Keratinocyte (primary cell): ENCODE measurements around the gene KCND2. TPM values are rescaled to one million over a fixed set of nuclear protein-coding genes. Genes with fewer than 3 reads are reported as not detected.

Experiments
- DNase-seq: peaks from one replicate; pipeline ENCODE4 v3.0.0-alpha.2; 2011; ENCODE audit warnings: low read depth, missing footprints, low spot score
- FAIRE-seq: peaks from 2 replicates; lab custom pipeline; 2011; peaks lifted over from hg19 to GRCh38; lab: Jason Lieb, UNC
- H2AFZ ChIP-seq: 2 replicates; pipeline ENCODE4 v1.6.0; 2012; ENCODE audit warnings: low read length, control low read depth, inconsistent platforms; ENCODE audit not compliant: control insufficient read depth
- H3K27ac ChIP-seq: 2 replicates; pipeline ENCODE4 v1.5.1; 2011; ENCODE audit warnings: low read length; ENCODE audit not compliant: control insufficient read depth, insufficient read depth
- H3K27me3 ChIP-seq: 3 replicates; pipeline ENCODE4 v1.6.0; 2011; ENCODE audit warnings: low read length; ENCODE audit not compliant: control insufficient read depth, insufficient read depth; ENCODE audit errors: extremely low read depth
- H3K36me3 ChIP-seq, 2 experiments: 2 replicates in 1 of 2; 3 replicates in 1 of 2; pipeline ENCODE4 v1.5.1; 2011; ENCODE audit warnings: low read length in 2 of 2, mild to moderate bottlenecking in 1 of 2; ENCODE audit not compliant: control insufficient read depth in 2 of 2, insufficient read depth in 2 of 2; ENCODE audit errors: extremely low read depth in 1 of 2
- H3K4me1 ChIP-seq: 3 replicates; pipeline ENCODE4 v1.5.1; 2011; ENCODE audit warnings: low read length; ENCODE audit not compliant: control insufficient read depth, insufficient read depth; ENCODE audit errors: extremely low read depth
- H3K4me2 ChIP-seq: 3 replicates; pipeline ENCODE4 v1.6.0; 2011; ENCODE audit warnings: low read depth, low read length; ENCODE audit not compliant: control insufficient read depth, insufficient read depth; ENCODE audit errors: extremely low read depth
- H3K4me3 ChIP-seq, 3 experiments: fragments of 200-600 bp in 1 of 3; sonication (generic) in 1 of 3; 2 replicates in 2 of 3; 3 replicates in 1 of 3; pipeline ENCODE4 v1.5.1; 2011 to 2016; ENCODE audit warnings: low read length in 3 of 3, mild to moderate bottlenecking in 3 of 3, control low read depth in 2 of 3, inconsistent platforms in 1 of 3, low read depth in 1 of 3, mixed read lengths in 1 of 3, mixed run types in 1 of 3, moderate library complexity in 1 of 3; ENCODE audit not compliant: control insufficient read depth in 2 of 3, insufficient read depth in 2 of 3; ENCODE audit errors: extremely low read depth in 1 of 3
- H3K79me2 ChIP-seq: 2 replicates; pipeline ENCODE4 v1.6.0; 2012; ENCODE audit warnings: low read length; ENCODE audit not compliant: control insufficient read depth, insufficient read depth
- H3K9ac ChIP-seq: 3 replicates; pipeline ENCODE4 v1.6.0; 2011; ENCODE audit warnings: low read length; ENCODE audit not compliant: control insufficient read depth, insufficient read depth; ENCODE audit errors: extremely low read depth
- H3K9me1 ChIP-seq: 3 replicates; pipeline ENCODE4 v1.6.0; 2011; ENCODE audit warnings: low read length; ENCODE audit not compliant: control insufficient read depth, insufficient read depth; ENCODE audit errors: extremely low read depth
- H3K9me3 ChIP-seq: 2 replicates; pipeline ENCODE4 v1.5.1; 2012; ENCODE audit warnings: low read depth, low read length; ENCODE audit not compliant: control insufficient read depth
- H4K20me1 ChIP-seq: 3 replicates; pipeline ENCODE4 v1.6.0; 2011; ENCODE audit warnings: low read length; ENCODE audit not compliant: control insufficient read depth, insufficient read depth; ENCODE audit errors: extremely low read depth
- EZH2 ChIP-seq: IDR thresholded peaks from one replicate; pipeline ENCODE4 v1.6.1; 2012; ENCODE audit warnings: inconsistent platforms, mild to moderate bottlenecking, low read length, moderate library complexity
- dilution Hi-C: fragments of 300-500 bp; cut with MboI; formaldehyde crosslinking; loops from one replicate; pipeline ENCODE4 v1.7.0; 2020; ENCODE audit warnings: low sequenced_read_pairs; ENCODE audit not compliant: extremely low pct_ligation_motif_present
- polyA plus RNA-seq, 5 experiments: library from polyadenylated mRNA; depleted of rRNA in 3 of 5; stranded (reverse) in 3 of 5; stranded (forward) in 1 of 5; unstranded in 1 of 5; fragments of >200 nt; gene quantifications; 1 replicate in 1 of 5; 2 replicates in 3 of 5; 3 replicates in 1 of 5; pipeline versions ENCODE4 v1.2.1 to v1.2.3, GENCODE V29; 2011 to 2012; ENCODE audit warnings: missing spikeins in 2 of 5, low read depth in 1 of 5, low replicate concordance in 1 of 5
- TF ChIP-seq, protein P1 (sequence below), 3 experiments: IDR thresholded peaks in 1 of 3; conservative IDR thresholded peaks in 1 of 3; optimal IDR thresholded peaks in 1 of 3; 2 replicates in 2 of 3; 3 replicates in 1 of 3; pipeline versions ENCODE3 to v1.5.1; 2011; ENCODE audit warnings: low read length in 3 of 3, mild to moderate bottlenecking in 3 of 3, moderate library complexity in 2 of 3, control low read depth in 1 of 3, inconsistent platforms in 1 of 3; ENCODE audit not compliant: insufficient read depth in 2 of 3; ENCODE audit errors: extremely low read depth in 1 of 3

Gene KCND2
- polyA plus RNA-seq, 1 donor (not counting 4 experiments of a cell fraction or from before 2014, with no cell fraction given) = not detected

DNA sequence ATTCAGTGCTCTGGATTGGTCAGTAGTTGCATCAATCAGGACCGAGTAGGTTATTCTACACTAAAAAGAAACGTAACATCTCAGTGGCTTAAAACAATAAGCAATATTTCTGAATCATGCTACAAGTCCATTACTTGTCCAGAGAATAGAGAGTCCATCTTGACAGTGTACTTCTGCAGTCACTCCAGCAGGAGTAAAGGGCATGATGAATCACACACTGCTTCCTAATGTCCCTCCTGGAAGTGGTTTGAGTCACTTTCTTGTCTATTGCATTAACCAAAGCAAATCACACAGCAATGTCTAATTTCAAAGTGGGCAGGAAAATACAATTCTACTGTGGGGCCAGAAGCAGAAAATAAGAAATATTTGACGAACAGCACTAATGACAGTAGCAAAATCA, 460.2 kb downstream of the KCND2 start:
- Histone ChIP-seq H3K27me3 (peaks cover 3% of the 10 kb centered on the region), H3K9me3 (no peaks in the 10 kb centered on the region), H3K79me2 (no peaks in the 10 kb centered on the region), H3K9me1 (no peaks in the 10 kb centered on the region), H3K27ac (no peak overlapping the region), H3K4me1 (no peaks in the 10 kb centered on the region), H3K4me2 (no peak overlapping the region), H3K4me3 (no peak overlapping the region), H2AFZ (no peak overlapping the region), H4K20me1 (no peaks in the 10 kb centered on the region), H3K9ac (no peak overlapping the region), H3K36me3 (no peaks in the 10 kb centered on the region)
- DNase-seq (no peak), FAIRE-seq (no peak)
- TF ChIP-seq, protein P1, sequence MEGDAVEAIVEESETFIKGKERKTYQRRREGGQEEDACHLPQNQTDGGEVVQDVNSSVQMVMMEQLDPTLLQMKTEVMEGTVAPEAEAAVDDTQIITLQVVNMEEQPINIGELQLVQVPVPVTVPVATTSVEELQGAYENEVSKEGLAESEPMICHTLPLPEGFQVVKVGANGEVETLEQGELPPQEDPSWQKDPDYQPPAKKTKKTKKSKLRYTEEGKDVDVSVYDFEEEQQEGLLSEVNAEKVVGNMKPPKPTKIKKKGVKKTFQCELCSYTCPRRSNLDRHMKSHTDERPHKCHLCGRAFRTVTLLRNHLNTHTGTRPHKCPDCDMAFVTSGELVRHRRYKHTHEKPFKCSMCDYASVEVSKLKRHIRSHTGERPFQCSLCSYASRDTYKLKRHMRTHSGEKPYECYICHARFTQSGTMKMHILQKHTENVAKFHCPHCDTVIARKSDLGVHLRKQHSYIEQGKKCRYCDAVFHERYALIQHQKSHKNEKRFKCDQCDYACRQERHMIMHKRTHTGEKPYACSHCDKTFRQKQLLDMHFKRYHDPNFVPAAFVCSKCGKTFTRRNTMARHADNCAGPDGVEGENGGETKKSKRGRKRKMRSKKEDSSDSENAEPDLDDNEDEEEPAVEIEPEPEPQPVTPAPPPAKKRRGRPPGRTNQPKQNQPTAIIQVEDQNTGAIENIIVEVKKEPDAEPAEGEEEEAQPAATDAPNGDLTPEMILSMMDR (optimal IDR thresholded peaks at IDR 0.05 in 1 of 3, IDR thresholded peaks at IDR 0.05 in 1 of 3, conservative IDR thresholded peaks at IDR 0.05 in 1 of 3; ENCODE audit: extremely low read depth in 1 of 3, insufficient read depth in 2 of 3, low read length in 3 of 3) = no peak
- TF ChIP-seq EZH2 = no peak
- dilution Hi-C loops = no loop called here

DNA sequence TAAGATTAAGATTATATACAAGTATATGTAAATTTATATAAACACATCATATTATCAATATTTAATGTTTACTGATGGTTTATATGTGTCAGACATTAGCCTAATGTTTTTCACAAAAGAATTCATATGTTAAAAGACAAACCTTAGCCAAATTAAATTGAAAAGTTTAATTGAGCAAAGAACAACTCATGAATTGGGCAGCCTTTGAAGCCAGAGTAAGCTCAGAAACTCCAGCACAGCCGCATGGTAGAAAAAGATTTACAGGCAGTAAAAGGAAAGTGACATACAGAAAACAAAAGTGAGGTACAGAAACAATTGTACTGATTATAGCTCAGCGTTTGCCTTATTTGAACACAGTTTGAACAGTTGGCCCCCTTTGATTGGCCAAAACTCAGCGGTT, 460.9 kb downstream of the KCND2 start:
- no peak overlapping the region for H2AFZ ChIP-seq
- no peaks in the 10 kb centered on the region for H3K36me3 ChIP-seq
- TF ChIP-seq, protein P1 (optimal IDR thresholded peaks at IDR 0.05 in 1 of 3, IDR thresholded peaks at IDR 0.05 in 1 of 3, conservative IDR thresholded peaks at IDR 0.05 in 1 of 3; ENCODE audit: extremely low read depth in 1 of 3, insufficient read depth in 2 of 3, low read length in 3 of 3) = no peak
- TF ChIP-seq EZH2 = no peak
- DNase-seq (no peak), FAIRE-seq (no peak)
- no peaks in the 10 kb centered on the region for H4K20me1 ChIP-seq
- no peaks in the 10 kb centered on the region for H3K9me1 ChIP-seq
- peaks cover 3% of the 10 kb centered on the region for H3K27me3 ChIP-seq
- H3K4me2 ChIP-seq = no peak overlapping the region
- dilution Hi-C loops = no loop called here
- H3K4me3 ChIP-seq = no peak overlapping the region
- no peaks in the 10 kb centered on the region for H3K79me2 ChIP-seq
- no peak overlapping the region for H3K27ac ChIP-seq
- no peaks in the 10 kb centered on the region for H3K4me1 ChIP-seq
- H3K9ac ChIP-seq = no peak overlapping the region
- H3K9me3 ChIP-seq = no peaks in the 10 kb centered on the region
